PC-3 (cell line): ENCODE data around the gene SST. TPM values are rescaled to one million over a fixed set of nuclear protein-coding genes. Genes with fewer than 3 reads are reported as not detected.

Experiments used
- ATAC-seq: fragments of 200-7000 bp; cut with Tn5 transposase; 2 replicates; pipeline ENCODE4 v1.9.1; 2020; ENCODE audit warnings: mild to moderate bottlenecking, moderate library complexity
- BruUV-seq: library from RNA; stranded (reverse); fragments of 400-500 nt; replicated peaks from 2 replicates; lab custom pipeline; 2021; lab: Mats Ljungman, UMichigan
- CTCF ChIA-PET: fragments of 300-600 bp; sonication (Branson Sonifier 250); formaldehyde crosslinking; loops from one replicate; lab custom pipeline; 2022; ENCODE audit warnings: antibody characterized with exemption; lab: Charles Lee
- POLR2A ChIA-PET: fragments of 300-600 bp; sonication (Branson Sonifier 250); formaldehyde crosslinking; loops from one replicate; lab custom pipeline; 2022; ENCODE audit warnings: antibody characterized with exemption; ENCODE audit not compliant: unreplicated experiment; lab: Charles Lee
- DNase-seq: peaks from one replicate; pipeline ENCODE4 v3.0.0-alpha.2; 2015
- H2AFZ ChIP-seq: fragments of 300-600 bp; sonication (generic); 2 replicates; pipeline ENCODE4 v1.6.0; 2016; ENCODE audit warnings: antibody characterized with exemption, low read length
- H3F3A ChIP-seq: fragments of 300-600 bp; sonication (generic); one replicate; pipeline ENCODE4 v1.6.0; 2017; ENCODE audit warnings: antibody characterized with exemption, low read length, control low read depth, mild to moderate bottlenecking; ENCODE audit not compliant: unreplicated experiment
- H3K27ac ChIP-seq: fragments of 300-600 bp; sonication (generic); 2 replicates; pipeline ENCODE4 v1.5.1; 2016; ENCODE audit warnings: mild to moderate bottlenecking, low read length
- H3K27me3 ChIP-seq: fragments of 300-600 bp; sonication (generic); 2 replicates; pipeline ENCODE4 v1.6.1; 2016; ENCODE audit warnings: low read length, mixed read lengths
- H3K36me3 ChIP-seq: fragments of 300-600 bp; sonication (generic); 2 replicates; pipeline ENCODE4 v1.6.1; 2016; ENCODE audit warnings: low read depth, mixed run types, low read length, mixed read lengths
- H3K4me1 ChIP-seq: fragments of 300-600 bp; sonication (generic); 2 replicates; pipeline ENCODE4 v1.5.1; 2016; ENCODE audit warnings: low read length; ENCODE audit not compliant: insufficient read depth
- H3K4me2 ChIP-seq: fragments of 300-600 bp; sonication (generic); 2 replicates; pipeline ENCODE4 v1.6.0; 2016; ENCODE audit warnings: low read length
- H3K4me3 ChIP-seq: fragments of 300-600 bp; sonication (generic); 2 replicates; pipeline ENCODE4 v1.5.1; 2016; ENCODE audit warnings: mild to moderate bottlenecking, low read length, mixed read lengths
- H3K79me2 ChIP-seq: fragments of 300-600 bp; sonication (generic); 2 replicates; pipeline ENCODE4 v1.6.1; 2017; ENCODE audit warnings: low read length, mixed read lengths
- H3K9ac ChIP-seq: fragments of 300-600 bp; sonication (generic); 2 replicates; pipeline ENCODE4 v1.6.0; 2016; ENCODE audit warnings: mild to moderate bottlenecking, low read length
- H3K9me2 ChIP-seq: fragments of 300-600 bp; sonication (generic); replicated peaks from 2 replicates; pipeline ENCODE4 v1.6.1; 2016; ENCODE audit warnings: mixed run types, low read length, mixed read lengths
- H3K9me3 ChIP-seq: fragments of 300-600 bp; sonication (generic); 2 replicates; pipeline ENCODE4 v1.6.1; 2016; ENCODE audit warnings: low read length, mixed read lengths
- H4K20me1 ChIP-seq: fragments of 300-600 bp; sonication (generic); 2 replicates; pipeline ENCODE4 v1.6.1; 2016; ENCODE audit warnings: low read length, mixed read lengths
- EZH2 ChIP-seq: fragments of 300-600 bp; sonication (generic); IDR thresholded peaks from one replicate; pipeline ENCODE4 v1.6.1; 2017; ENCODE audit warnings: antibody characterized with exemption, mild to moderate bottlenecking, low read length; ENCODE audit not compliant: unreplicated experiment
- EZH2phosphoT487 ChIP-seq: fragments of 300-600 bp; sonication (generic); IDR thresholded peaks from 2 replicates; pipeline ENCODE4 v1.6.1; 2018; ENCODE audit warnings: mild to moderate bottlenecking, antibody characterized with exemption, low read length, borderline replicate concordance
- intact Hi-C: fragments of 100-400 bp; cut with micrococcal nuclease; formaldehyde crosslinking; loops from 2 replicates; pipeline ENCODE4 v1.9.0; 2023
- total RNA-seq: library from RNA; depleted of rRNA; stranded (reverse); fragments of >200 nt; gene quantifications from 2 replicates; pipeline ENCODE4 v1.2.3, GENCODE V29; 2014
- TF ChIP-seq, protein P1 (sequence below): fragments of 300-600 bp; sonication (generic); conservative IDR thresholded peaks from 2 replicates; pipeline ENCODE4 v1.5.1; 2017; ENCODE audit warnings: antibody characterized with exemption, low read depth, mild to moderate bottlenecking, low read length

Gene SST
- total RNA-seq, 1 experiment from 2014 or later = not detected

DNA sequence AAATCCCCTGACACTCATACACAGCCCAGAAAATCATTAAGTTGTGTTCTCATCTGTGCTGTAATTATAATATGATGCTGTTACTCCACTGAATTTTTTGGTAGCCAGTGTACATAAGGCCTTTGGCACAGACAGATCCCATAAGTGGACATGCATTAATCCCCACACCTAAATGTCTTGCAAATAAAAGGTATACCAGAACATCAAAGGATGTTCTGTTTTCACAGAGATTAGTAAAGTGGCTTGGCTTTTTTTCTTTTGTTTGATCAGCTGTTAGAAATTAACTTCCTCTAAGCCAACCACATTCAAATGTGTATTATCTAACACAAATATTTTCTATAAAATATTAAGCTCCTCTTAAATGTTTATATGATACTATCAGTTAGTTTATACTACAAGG lies 2.7 kb downstream of the SST start:
- intact Hi-C loops = no loop called here
- Histone ChIP-seq H3K4me3 (no peak overlapping the region), H2AFZ (no peak overlapping the region), H3K4me2 (no peak overlapping the region), H3K36me3 (no peaks in the 10 kb centered on the region), H3K9ac (no peak overlapping the region), H3F3A (no peaks in the 10 kb centered on the region), H3K9me2 (no peaks in the 10 kb centered on the region), H3K27ac (no peak overlapping the region), H4K20me1 (no peaks in the 10 kb centered on the region), H3K4me1 (no peaks in the 10 kb centered on the region), H3K9me3 (no peaks in the 10 kb centered on the region), H3K27me3 (peaks cover 73% of the 10 kb centered on the region), H3K79me2 (no peaks in the 10 kb centered on the region)
- ChIA-PET POLR2A (no interaction called here), CTCF (no interaction called here)
- TF ChIP-seq EZH2phosphoT487 = no peak
- TF ChIP-seq EZH2 = no peak
- TF ChIP-seq, protein P1, sequence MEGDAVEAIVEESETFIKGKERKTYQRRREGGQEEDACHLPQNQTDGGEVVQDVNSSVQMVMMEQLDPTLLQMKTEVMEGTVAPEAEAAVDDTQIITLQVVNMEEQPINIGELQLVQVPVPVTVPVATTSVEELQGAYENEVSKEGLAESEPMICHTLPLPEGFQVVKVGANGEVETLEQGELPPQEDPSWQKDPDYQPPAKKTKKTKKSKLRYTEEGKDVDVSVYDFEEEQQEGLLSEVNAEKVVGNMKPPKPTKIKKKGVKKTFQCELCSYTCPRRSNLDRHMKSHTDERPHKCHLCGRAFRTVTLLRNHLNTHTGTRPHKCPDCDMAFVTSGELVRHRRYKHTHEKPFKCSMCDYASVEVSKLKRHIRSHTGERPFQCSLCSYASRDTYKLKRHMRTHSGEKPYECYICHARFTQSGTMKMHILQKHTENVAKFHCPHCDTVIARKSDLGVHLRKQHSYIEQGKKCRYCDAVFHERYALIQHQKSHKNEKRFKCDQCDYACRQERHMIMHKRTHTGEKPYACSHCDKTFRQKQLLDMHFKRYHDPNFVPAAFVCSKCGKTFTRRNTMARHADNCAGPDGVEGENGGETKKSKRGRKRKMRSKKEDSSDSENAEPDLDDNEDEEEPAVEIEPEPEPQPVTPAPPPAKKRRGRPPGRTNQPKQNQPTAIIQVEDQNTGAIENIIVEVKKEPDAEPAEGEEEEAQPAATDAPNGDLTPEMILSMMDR = no peak
- no peak for DNase-seq
- no TSS peak for BruUV-seq
- ATAC-seq = no peak

DNA sequence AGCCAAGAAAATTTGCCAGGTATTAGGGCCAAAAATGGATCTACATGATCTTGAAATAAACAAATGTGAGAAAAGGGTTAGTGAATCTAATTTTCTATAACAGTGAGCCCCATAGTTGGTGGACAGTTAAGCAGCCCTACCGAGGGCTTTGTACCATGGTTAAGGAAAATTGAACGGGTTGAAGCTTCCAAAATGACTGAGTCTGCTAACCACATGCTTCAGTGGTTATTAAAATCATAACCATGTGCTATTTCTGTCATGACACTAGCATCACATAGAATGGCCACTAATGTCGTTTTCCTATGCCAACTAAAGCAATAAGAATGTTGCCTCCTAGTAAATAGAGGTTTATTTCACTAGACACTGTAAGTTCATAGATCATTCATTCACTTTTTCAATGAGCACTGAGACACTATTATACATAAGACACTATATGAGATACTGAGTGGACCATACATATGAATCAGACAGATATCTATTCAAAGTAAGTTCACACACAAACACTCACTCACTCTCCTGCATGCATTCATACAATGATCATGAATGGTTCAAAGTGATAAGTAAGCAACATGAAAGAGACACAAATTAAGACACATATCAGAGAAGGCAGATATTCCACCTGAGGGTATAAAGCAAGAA lies 4.3 kb downstream of the SST start:
- no peaks in the 10 kb centered on the region for H3F3A ChIP-seq
- no TSS peak for BruUV-seq

DNA sequence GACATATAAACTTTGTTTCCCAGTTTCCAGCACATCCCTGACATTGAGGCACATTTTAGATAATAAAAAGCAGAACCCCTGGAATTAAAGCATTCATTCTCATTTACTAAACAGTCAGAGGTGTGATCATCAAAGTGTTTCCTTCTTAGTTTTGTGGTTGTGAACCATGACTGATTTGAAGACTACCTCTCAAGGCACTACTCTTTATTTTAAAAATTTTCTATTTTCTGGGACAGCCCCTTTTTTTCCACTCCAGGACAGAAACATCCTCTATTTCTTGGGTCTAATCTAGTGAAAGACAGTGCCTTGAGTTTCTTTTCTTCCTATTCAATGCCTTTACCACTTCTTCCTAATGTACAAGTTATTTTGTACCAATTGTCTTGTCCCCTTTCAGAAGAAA lies 5.2 kb downstream of the SST start:
- H4K20me1 ChIP-seq = no peaks in the 10 kb centered on the region
- H3K27ac ChIP-seq = no peak overlapping the region
- ATAC-seq = no peak
- H3K36me3 ChIP-seq = no peaks in the 10 kb centered on the region
- intact Hi-C loops = no loop called here
- no peaks in the 10 kb centered on the region for H3K79me2 ChIP-seq
- H3K4me2 ChIP-seq = no peak overlapping the region
- TF ChIP-seq, protein P1 = no peak
- TF ChIP-seq EZH2 (no peak), EZH2phosphoT487 (no peak)
- no peaks in the 10 kb centered on the region for H3K9me2 ChIP-seq
- no peak overlapping the region for H2AFZ ChIP-seq
- DNase-seq = no peak
- H3K9me3 ChIP-seq = no peaks in the 10 kb centered on the region
- POLR2A ChIA-PET = interaction anchor here (0.7 kb wide), 1 partner anchor 54 kb away, joined by 3 read pairs; no protein-coding TSS in a partner anchor
- no peaks in the 10 kb centered on the region for H3F3A ChIP-seq
- H3K27me3 ChIP-seq = peaks cover 50% of the 10 kb centered on the region
- H3K4me1 ChIP-seq = no peaks in the 10 kb centered on the region
- no peak overlapping the region for H3K4me3 ChIP-seq
- H3K9ac ChIP-seq = no peak overlapping the region
- CTCF ChIA-PET = no interaction called here
- no TSS peak for BruUV-seq

More for the DNA sequence above, 4.3 kb downstream of the SST start:
- DNase-seq = no peak
- H3K27ac ChIP-seq = no peak overlapping the region
- no peaks in the 10 kb centered on the region for H3K9me3 ChIP-seq
- no peak overlapping the region for H3K4me2 ChIP-seq
- peaks cover 59% of the 10 kb centered on the region for H3K27me3 ChIP-seq
- ChIA-PET POLR2A (no interaction called here), CTCF (no interaction called here)
- no peaks in the 10 kb centered on the region for H3K79me2 ChIP-seq
- intact Hi-C loops = no loop called here
- H3K9ac ChIP-seq = no peak overlapping the region
- H3K4me3 ChIP-seq = no peak overlapping the region
- ATAC-seq = no peak
- no peaks in the 10 kb centered on the region for H3K9me2 ChIP-seq
- H2AFZ ChIP-seq = no peak overlapping the region
- no peaks in the 10 kb centered on the region for H3K36me3 ChIP-seq
- TF ChIP-seq EZH2 (no peak), EZH2phosphoT487 (no peak)
- TF ChIP-seq, protein P1 = no peak
- H4K20me1 ChIP-seq = no peaks in the 10 kb centered on the region
- H3K4me1 ChIP-seq = no peaks in the 10 kb centered on the region
